ENCODE data around the gene PHF23. TPM values are rescaled to one million over a fixed set of nuclear protein-coding genes. Genes with fewer than 3 reads are reported as not detected.

Gene PHF23
- total and polyA plus RNA-seq, 9 of the 15 experiments (the other 6 are each of a cell fraction or from before 2014, with no cell fraction given), result 7.4 to 87.5 (median 33.7) TPM

GRCh38 chr17:7220593-7221277 is 18.5 kb downstream of the PHF23 start:
- Histone ChIP-seq H3K36me3 (ENCODE audit: control insufficient read depth, insufficient read depth, low read length) (peaks cover 52% of the 10 kb centered on the region; the same call in 2 of the 3 replicates), H2AFZ (ENCODE audit: low read depth, low read length) (no peak overlapping the region), H3K4me3 (peak overlapping the region; percentile 87), H3K9ac (ENCODE audit: insufficient read depth in 1 of 2, low read depth in 2 of 2, low read length in 2 of 2) (peak overlapping the region; percentile 90 to 99), H3K4me2 (ENCODE audit: insufficient read depth, low read length) (peak overlapping the region; percentile 93), H3K4me1 (replicated peaks in 1 of 2; ENCODE audit: control insufficient read depth in 2 of 2, insufficient read depth in 2 of 2, low read length in 2 of 2) (peaks cover 33 to 52% of the 10 kb centered on the region in 2 experiments), H3K27me3 (ENCODE audit: control insufficient read depth in 2 of 2, insufficient read depth in 2 of 2, low read length in 2 of 2) (no peaks in the 10 kb centered on the region), H3K27ac (ENCODE audit: extremely low read depth, low read depth, low read length) (peak overlapping the region; percentile 90), H3K9me3 (replicated peaks; ENCODE audit: control insufficient read depth, insufficient read depth, low read depth, low read length) (no peaks in the 10 kb centered on the region), H4K20me1 (replicated peaks; ENCODE audit: control insufficient read depth, insufficient read depth, low read length) (peaks cover 6% of the 10 kb centered on the region), H3K79me2 (ENCODE audit: control insufficient read depth, insufficient read depth, low read length) (peaks cover 37% of the 10 kb centered on the region), H3K9me1 (ENCODE audit: control insufficient read depth, insufficient read depth, low read length) (peaks cover 6% of the 10 kb centered on the region)
- DNase-seq (ENCODE audit: extremely low read depth in 1 of 4, low spot score in 3 of 4), result peak in 2 of 4 experiments; percentile 34 to 44
- WGBS (ENCODE audit: insufficient coverage, low coverage, missing lambda C conversion rate), result 14% methylated on average over 6 of the region's 11 CpGs
- BruUV-seq (replicated peaks), result no TSS peak
- CTCF ChIA-PET (ENCODE audit: low intra/inter-chr PET ratio), result no interaction called here
- in situ Hi-C loops (cut with MboI) (no loop called here), intact Hi-C loops (cut with micrococcal nuclease) (no loop called here)
- FAIRE-seq, result no peak
- ATAC-seq, result peak; percentile 23
- POLR2A ChIA-PET, result interaction anchor here (0.6 to 7.7 kb wide), 7 partner anchors 10 to 116 kb away, joined by 3 to 73 read pairs (median 5); partner anchors contain the start of genes ACAP1, DVL2, GABARAP and PHF23
- TF ChIP-seq RCOR1 (IDR thresholded peaks at IDR 0.05; ENCODE audit: borderline replicate concordance in 1 of 2, low read depth in 2 of 2, low read length in 2 of 2) (no peak), ZNF384 (IDR thresholded peaks at IDR 0.05; ENCODE audit: low read depth, low read length) (no peak), PURB (CRISPR knock-in tag; IDR thresholded peaks at IDR 0.05; ENCODE audit: low read depth) (no peak), CGGBP1 (CRISPR knock-in tag; IDR thresholded peaks at IDR 0.05) (no peak), PREB (CRISPR knock-in tag; IDR thresholded peaks at IDR 0.05) (no peak), PRPF4 (IDR thresholded peaks at IDR 0.05; ENCODE audit: insufficient read depth, low read depth, low read length, poor library complexity, severe bottlenecking) (no peak), NR2C2 (CRISPR knock-in tag; IDR thresholded peaks at IDR 0.05) (no peak), NR2C2 (tag; IDR thresholded peaks at IDR 0.05) (no peak), ELK3 (CRISPR knock-in tag; IDR thresholded peaks at IDR 0.05) (no peak), NELFE (IDR thresholded peaks at IDR 0.05; ENCODE audit: insufficient read depth, insufficient read length) (no peak), ERF (CRISPR knock-in tag; IDR thresholded peaks at IDR 0.05) (0 out of 2 replicates have a peak, but pooled peaks have one; percentile 45), ZNF766 (CRISPR knock-in tag; conservative IDR thresholded peaks at IDR 0.05) (no peak), TCF7 (IDR thresholded peaks at IDR 0.05; ENCODE audit: borderline replicate concordance) (no peak)
- TF ChIP-seq, protein P1, sequence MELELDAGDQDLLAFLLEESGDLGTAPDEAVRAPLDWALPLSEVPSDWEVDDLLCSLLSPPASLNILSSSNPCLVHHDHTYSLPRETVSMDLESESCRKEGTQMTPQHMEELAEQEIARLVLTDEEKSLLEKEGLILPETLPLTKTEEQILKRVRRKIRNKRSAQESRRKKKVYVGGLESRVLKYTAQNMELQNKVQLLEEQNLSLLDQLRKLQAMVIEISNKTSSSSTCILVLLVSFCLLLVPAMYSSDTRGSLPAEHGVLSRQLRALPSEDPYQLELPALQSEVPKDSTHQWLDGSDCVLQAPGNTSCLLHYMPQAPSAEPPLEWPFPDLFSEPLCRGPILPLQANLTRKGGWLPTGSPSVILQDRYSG (tag; conservative IDR thresholded peaks at IDR 0.05; ENCODE audit: low read depth), result no peak
- TF ChIP-seq, protein P2, sequence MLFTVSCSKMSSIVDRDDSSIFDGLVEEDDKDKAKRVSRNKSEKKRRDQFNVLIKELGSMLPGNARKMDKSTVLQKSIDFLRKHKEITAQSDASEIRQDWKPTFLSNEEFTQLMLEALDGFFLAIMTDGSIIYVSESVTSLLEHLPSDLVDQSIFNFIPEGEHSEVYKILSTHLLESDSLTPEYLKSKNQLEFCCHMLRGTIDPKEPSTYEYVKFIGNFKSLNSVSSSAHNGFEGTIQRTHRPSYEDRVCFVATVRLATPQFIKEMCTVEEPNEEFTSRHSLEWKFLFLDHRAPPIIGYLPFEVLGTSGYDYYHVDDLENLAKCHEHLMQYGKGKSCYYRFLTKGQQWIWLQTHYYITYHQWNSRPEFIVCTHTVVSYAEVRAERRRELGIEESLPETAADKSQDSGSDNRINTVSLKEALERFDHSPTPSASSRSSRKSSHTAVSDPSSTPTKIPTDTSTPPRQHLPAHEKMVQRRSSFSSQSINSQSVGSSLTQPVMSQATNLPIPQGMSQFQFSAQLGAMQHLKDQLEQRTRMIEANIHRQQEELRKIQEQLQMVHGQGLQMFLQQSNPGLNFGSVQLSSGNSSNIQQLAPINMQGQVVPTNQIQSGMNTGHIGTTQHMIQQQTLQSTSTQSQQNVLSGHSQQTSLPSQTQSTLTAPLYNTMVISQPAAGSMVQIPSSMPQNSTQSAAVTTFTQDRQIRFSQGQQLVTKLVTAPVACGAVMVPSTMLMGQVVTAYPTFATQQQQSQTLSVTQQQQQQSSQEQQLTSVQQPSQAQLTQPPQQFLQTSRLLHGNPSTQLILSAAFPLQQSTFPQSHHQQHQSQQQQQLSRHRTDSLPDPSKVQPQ (CRISPR knock-in tag; IDR thresholded peaks at IDR 0.05; ENCODE audit: borderline replicate concordance), result no peak

Measured in K562 (cell line).